ENCODE data around the gene HLCS. TPM values are rescaled to one million over a fixed set of nuclear protein-coding genes. Genes with fewer than 3 reads are reported as not detected.

Gene HLCS
- total RNA-seq, 1 donor from 2014 or later, result 21.9 TPM

GRCh38 chr21:36702622-36702968, 263.9 kb downstream of the HLCS start:
- H3K9me3 Mint-ChIP-seq, result no peaks in the 10 kb centered on the region
- peak overlapping the region; percentile 38 for H3K4me3 Mint-ChIP-seq
- TF ChIP-seq CTCF (conservative IDR thresholded peaks at IDR 0.05), result no peak
- DNase-seq (ENCODE audit: low read depth, low spot score), result no peak
- H3K27ac Mint-ChIP-seq (ENCODE audit: unreplicated experiment), result no peak overlapping the region
- H3K27me3 Mint-ChIP-seq (ENCODE audit: low read depth), result peaks cover 94% of the 10 kb centered on the region
- H3K36me3 Mint-ChIP-seq (ENCODE audit: low read depth), result no peaks in the 10 kb centered on the region
- peaks cover 11% of the 10 kb centered on the region for H3K4me1 Mint-ChIP-seq

- Mint-ChIP-seq H3K9me3 (no peaks in the 10 kb centered on the region), H3K27me3 (ENCODE audit: low read depth) (peaks cover 94% of the 10 kb centered on the region)
- no peak for DNase-seq (ENCODE audit: low read depth, low spot score)
These were observed 264.5 kb downstream of the HLCS start for GRCh38 chr21:36701756-36702621.

GRCh38 chr21:36700971-36701755, 265.3 kb downstream of the HLCS start:
- peak; percentile 21 for TF ChIP-seq CTCF (conservative IDR thresholded peaks at IDR 0.05)
- Mint-ChIP-seq H3K9me3 (no peaks in the 10 kb centered on the region), H3K36me3 (ENCODE audit: low read depth) (no peaks in the 10 kb centered on the region), H3K4me1 (peaks cover 11% of the 10 kb centered on the region), H3K27ac (ENCODE audit: unreplicated experiment) (no peak overlapping the region), H3K27me3 (ENCODE audit: low read depth) (peaks cover 94% of the 10 kb centered on the region), H3K4me3 (peak overlapping the region; percentile 29)
- DNase-seq (ENCODE audit: low read depth, low spot score), result peak; percentile 7

More at GRCh38 chr21:36701756-36702621, 264.5 kb downstream of the HLCS start:
- no peak for TF ChIP-seq CTCF (conservative IDR thresholded peaks at IDR 0.05)
- Mint-ChIP-seq H3K36me3 (ENCODE audit: low read depth) (no peaks in the 10 kb centered on the region), H3K27ac (ENCODE audit: unreplicated experiment) (no peak overlapping the region), H3K4me1 (peaks cover 11% of the 10 kb centered on the region), H3K4me3 (peak overlapping the region; percentile 38)

Other genes starting within 250 kb of the HLCS start
- 2.6 and 3.2 TPM in 2 replicates for gene RIPPLY3, start 40.0 kb upstream of the HLCS start, total RNA-seq
- gene PIGP, start 106.4 kb upstream of the HLCS start, total RNA-seq, result 16.1 and 16.5 TPM in 2 replicates
- 216 and 219 TPM in 2 replicates for gene TTC3, start 106.6 kb upstream of the HLCS start, total RNA-seq